HG02943 (cell line): ENCODE results near the gene TBC1D22A.

Experiments used
- ATAC-seq: cut with Tn5 transposase; IDR thresholded peaks from one replicate; pipeline ENCODE4 v1.9.1; 2021; ENCODE audit warnings: mild to moderate bottlenecking, low read depth, moderate library complexity; ENCODE audit not compliant: unreplicated experiment

TBC1D22A gene

GRCh38 chr22:46792841-46793261, 30.4 kb downstream of the TBC1D22A start:
- ATAC-seq = no peak

- ATAC-seq = no peak
Observed at GRCh38 chr22:46793497-46793896, 31.0 kb downstream of the TBC1D22A start.

DNA sequence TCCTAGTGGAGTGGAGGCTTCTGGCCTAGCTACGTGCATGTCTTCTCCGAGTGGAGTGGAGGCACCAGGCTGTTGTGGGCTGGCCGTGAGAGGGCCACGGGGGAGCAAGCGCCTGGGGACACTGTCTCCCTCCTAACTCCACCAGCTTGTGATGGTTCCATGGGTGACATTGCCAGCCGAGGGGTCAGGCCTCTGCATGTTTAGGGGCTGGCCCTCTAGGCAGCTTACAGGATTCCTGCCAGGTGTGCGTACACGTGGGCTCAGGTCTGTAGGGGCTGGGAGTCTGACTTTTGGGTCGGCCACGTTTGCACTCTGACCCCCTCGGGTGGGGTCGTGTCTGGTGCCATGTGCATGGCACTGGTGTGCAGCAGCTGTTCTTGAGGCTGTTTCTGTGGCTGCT, 31.6 kb downstream of the TBC1D22A start:
- ATAC-seq = no peak

GRCh38 chr22:46794491-46794890, 32.0 kb downstream of the TBC1D22A start:
- ATAC-seq = no peak

DNA sequence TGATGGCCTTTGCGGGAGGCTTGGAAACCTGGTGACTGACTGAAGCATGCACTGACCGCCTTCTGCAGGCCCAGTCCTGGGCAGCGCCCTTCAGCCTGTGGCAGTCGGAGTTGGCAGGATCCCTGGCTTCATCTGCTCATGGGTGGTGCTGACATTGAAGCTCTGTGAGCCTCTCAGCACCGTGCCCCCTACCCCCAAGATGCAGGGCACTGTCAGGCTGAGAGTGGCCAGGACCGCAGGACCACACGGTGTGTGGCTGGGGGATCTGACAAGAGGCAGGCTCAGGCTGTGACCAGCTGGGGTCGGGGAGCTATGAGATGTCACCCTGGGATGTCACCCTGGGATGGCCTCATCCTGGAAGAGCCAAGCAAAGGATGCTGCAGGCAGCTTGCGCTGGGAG, 32.7 kb downstream of the TBC1D22A start:
- no peak for ATAC-seq

DNA sequence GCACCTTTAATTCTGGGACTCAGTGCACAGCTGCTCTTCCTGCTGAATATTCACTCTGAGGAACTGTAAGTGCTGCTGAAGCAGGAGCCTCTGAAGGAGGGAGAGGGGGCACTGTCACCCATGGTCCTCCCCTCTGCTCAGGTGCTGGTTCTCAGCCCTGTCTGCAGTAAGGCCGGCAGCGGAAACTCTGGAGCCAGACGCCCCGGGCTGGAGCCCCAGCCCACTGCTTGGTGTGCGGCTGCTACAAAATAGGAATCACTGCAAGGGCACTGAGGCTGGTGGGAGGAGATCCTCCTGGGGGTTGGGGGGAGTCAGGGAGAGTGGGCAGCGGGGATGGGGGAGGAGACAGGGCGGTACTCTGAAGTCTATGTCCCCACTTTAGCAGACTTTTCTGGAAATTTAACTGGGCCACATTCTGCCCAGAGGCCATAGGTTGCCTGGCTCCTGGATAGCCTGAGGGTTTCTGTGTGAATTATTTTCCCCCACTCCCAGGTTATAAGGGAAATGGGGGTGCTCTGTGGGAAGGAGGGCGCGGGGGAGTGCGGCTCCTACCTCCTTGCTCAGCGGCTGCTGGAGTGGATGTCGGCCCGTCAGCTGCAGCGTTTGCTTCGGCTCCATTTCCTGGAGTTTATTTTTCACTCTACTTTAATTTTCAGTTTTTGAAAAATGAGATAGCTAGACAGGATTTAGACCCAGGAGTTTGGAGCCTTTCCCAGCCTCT, 33.6 kb downstream of the TBC1D22A start:
- no peak for ATAC-seq

- no peak for ATAC-seq
Observed at GRCh38 chr22:46796566-46797195, 34.2 kb downstream of the TBC1D22A start.

DNA sequence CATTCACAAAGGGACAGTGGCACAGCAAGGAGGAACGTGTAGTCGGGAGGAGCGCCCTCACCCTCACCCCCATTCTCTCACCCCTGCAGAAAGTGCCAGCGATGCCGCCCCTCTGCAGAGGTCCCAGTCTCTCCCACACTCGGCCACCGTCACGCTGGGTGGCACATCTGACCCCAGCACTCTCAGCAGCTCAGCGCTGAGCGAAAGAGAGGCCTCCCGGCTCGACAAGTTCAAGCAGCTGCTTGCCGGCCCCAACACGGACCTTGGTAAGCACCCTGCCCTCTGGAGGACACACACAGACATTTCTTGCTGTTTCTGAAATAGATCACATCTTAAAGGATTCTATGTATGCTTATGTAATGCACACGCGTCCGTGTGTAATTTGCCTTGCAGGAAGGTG, 34.9 kb downstream of the TBC1D22A start:
- ATAC-seq = no peak

DNA sequence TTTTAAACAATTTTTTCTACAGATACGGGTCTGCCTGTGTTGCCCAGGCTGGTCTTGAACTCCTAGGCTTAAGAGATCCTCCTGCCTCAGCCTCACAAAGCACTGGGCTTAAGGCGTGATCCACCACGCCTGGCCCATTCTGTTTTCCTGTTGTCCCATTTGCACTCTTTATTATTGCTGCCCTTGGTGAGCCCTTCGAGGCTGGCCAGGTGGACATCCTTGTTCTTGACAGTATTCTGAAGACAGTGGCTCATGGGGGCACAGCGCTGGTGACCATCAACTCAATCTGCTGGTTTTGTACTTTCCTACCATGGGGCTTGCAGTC, 35.6 kb downstream of the TBC1D22A start:
- ATAC-seq = no peak

GRCh38 chr22:46798366-46799350, 36.2 kb downstream of the TBC1D22A start:
- ATAC-seq = no peak

DNA sequence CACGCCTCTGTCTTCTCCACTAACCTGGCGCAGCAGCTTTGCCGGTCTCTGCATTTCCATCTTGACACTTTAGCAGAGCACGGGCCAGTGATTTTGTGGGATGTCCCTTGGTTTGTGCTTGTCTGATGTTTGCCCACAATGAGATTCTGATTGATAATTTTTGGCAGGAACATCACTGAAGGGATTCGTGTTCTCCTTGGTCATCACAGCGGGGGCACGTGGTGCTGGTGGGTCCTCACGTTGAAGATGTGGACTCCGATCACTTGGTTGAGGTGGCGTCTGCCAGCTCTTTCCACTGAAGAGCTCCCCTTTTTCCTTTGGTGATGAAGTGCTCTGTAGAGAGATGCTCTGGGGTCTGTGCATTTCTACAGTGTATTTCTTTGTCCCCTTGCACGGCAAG, 37.2 kb downstream of the TBC1D22A start:
- ATAC-seq = no peak

GRCh38 chr22:46800102-46800857, 37.8 kb downstream of the TBC1D22A start:
- no peak for ATAC-seq

DNA sequence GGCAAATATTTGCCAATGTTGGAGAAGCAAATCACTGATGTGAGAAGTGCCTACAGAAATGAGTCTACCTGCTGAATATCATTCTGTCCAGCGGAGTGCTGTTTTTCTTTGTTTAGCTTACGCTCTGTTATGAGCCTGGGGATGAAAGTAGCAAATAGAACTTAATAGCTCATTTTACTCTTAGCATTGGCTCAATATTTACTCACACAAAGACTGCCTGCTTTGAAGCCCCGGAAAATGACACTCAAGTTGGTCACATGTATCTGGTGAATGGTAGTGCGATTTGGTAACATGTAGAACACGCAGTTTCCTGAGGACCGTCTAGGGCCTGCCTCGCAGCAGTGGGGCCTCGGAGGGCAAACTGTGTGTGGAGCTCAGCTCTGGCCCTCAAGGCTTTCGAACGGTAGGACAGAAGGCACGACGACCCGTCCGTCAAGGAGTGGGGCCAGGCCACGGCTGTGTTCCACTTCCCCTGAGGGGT, 38.9 kb downstream of the TBC1D22A start:
- no peak for ATAC-seq

DNA sequence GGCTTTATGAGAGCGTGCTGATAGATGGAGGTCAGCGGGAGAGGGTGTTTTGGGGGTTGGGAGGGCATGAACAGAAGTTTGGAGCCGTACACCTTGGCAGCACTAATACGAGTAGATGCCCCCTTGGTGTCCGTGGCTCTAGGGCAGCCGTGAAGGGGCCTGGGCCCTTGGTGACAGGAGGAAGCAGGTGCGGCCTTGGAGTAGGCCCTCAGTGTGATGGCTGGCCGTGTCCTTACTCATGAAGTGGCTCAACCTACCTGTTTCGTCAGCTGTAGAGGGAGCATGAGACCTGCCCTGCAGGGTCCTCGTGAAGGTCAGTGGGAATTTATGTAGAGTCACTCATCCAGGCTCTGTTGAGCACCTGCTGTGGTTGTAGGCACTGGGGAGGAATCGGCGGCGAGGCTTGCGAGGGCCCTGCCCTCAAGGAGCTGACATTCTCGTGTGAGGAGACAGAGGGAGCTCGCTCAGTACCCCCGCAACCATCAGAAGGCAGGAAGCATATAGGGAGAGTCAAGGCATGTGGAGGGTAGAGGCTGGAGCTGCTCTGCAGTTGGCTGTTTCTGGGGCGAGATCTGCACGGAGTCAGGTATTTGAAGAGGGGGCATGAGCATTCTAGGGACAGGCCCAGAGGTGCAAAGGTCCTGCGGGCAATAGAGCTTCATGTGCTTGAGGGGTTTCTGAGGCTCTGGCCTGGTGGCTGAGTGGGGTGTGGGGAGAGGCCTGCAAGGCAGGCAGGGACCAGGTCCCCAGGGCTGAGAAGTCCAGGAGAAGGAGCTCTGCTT, 39.6 kb downstream of the TBC1D22A start:
- ATAC-seq = no peak

DNA sequence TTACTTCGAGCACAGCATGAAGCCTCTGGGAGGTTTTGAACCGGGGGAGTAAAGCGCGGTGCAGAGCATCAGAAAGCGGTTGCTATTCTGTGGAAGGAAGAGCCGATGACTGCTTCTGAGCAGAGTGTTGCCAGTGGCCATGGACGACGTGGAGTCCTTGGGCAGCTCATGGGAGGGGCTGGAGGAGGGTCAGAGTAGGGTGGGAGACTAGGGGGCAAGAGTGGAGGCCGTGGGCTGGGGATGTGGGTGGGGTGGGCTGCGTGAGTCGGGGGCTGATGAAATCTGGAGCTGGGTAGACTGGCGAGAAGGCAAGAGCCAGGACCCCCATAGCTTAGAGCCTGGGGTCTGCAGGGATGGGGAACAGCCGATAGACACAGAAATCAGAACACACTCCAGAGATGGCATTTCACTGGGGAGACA, 40.2 kb downstream of the TBC1D22A start:
- no peak for ATAC-seq

DNA sequence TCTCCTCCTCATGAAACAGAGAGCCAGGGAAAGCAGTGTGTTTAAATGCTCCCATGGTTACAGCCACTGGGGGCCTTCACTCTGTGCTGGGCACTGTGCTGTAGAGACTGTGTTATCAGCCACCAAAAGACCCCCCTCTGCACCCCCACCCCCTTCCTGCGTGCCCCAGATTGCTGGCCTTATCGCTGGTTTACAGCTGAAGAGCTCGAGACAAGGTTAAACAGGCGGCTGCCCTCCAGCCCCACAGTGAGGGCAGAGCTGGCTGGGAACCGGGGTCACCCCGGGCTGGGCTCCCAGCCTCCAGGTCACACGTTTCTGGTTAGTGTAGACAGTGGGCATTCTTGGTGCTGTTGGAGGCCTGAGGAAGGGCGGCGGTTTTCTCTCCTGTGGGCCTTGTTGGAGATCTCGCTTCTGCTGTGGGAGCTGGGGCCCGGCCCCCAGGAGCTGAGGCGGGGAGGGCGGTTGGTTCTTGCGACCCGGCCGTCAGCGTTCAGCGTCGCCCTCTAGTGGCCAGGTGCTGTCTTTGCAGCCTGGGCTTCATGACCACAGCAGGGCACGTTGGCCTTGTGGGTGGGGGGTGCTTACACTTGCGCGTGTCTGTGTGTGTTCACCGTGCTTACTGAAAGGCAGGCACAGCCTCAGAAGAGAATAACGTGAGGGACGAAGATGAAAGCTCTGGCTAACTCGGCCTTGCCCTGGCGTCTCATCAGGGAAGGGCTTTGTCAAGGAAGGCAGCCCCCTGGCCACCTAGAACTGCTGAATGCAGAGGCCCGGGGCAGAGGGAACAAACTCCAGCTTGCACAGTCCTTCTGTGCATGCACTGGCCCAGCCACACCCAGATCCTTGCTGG, 40.8 kb downstream of the TBC1D22A start:
- no peak for ATAC-seq

GRCh38 chr22:46803936-46804335, 41.5 kb downstream of the TBC1D22A start:
- no peak for ATAC-seq

GRCh38 chr22:46806794-46807193, 44.3 kb downstream of the TBC1D22A start:
- ATAC-seq = no peak

DNA sequence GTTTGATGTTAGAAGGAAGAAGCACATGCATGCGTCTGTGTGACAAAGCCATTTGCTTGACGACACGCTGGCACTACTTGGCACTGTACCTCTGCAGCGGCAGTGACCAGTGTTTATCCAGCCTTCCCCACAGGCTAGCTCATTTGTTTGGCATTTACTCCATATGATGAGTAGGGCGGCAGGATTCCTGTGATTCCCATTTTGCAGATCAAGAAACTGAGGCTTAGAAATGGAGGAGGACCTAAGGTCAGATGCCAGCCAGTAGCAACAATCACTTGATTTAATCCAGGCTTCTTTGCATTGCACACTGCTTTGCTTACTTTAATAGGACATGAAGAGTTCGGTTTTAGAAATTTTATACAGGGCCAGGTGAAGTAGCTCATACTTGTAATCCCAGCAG, 45.0 kb downstream of the TBC1D22A start:
- ATAC-seq = no peak
